Thyroid gland (tissue), 4 donors: ENCODE data around the gene KMO. TPM values are rescaled to one million over a fixed set of nuclear protein-coding genes. Genes with fewer than 3 reads are reported as not detected.
A peak's percentile ranks its signal among the peaks of the same experiment; 100 is the strongest.

Source experiments
- DNase-seq, 2 donors: peaks; one replicate each; pipeline ENCODE4 v3.0.0-alpha.2; 2019
- H3K27ac ChIP-seq, 3 donors: fragments of 200-600 bp; sonication (generic); 1 replicate in 2 of 3; 2 replicates in 1 of 3; pipeline ENCODE4 v1.5.1; 2016 to 2019; ENCODE audit warnings: mild to moderate bottlenecking in 1 of 3, moderate library complexity in 1 of 3
- H3K27me3 ChIP-seq: fragments of 200-600 bp; sonication (generic); one replicate; pipeline ENCODE4 v1.5.1; 2019
- H3K36me3 ChIP-seq, 2 donors: fragments of 200-600 bp; sonication (generic); one replicate each; pipeline ENCODE4 v1.5.1; 2016 to 2019
- H3K4me1 ChIP-seq, 2 donors: fragments of 200-600 bp; sonication (generic); one replicate each; pipeline ENCODE4 v1.5.1; 2017 to 2019
- H3K4me3 ChIP-seq, 3 donors: fragments of 200-600 bp; sonication (generic); replicated peaks in 1 of 3; 1 replicate in 2 of 3; 2 replicates in 1 of 3; pipeline ENCODE4 v1.5.1; 2016; ENCODE audit warnings: mild to moderate bottlenecking in 1 of 3
- H3K9me3 ChIP-seq: fragments of 200-600 bp; sonication (generic); one replicate; pipeline ENCODE4 v1.5.1; 2017
- CTCF ChIP-seq, 6 experiments: fragments of 200-600 bp in 3 of 6; fragments of 450-650 bp in 3 of 6; sonication (generic) in 3 of 6; IDR thresholded peaks; one replicate each; pipeline ENCODE4 v1.5.1; 2016 to 2019; ENCODE audit warnings: antibody characterized with exemption in 6 of 6, mild to moderate bottlenecking in 2 of 6, inconsistent platforms in 1 of 6, moderate library complexity in 1 of 6
- POLR2A ChIP-seq, 2 donors: fragments of 450-650 bp; IDR thresholded peaks; one replicate each; pipeline ENCODE4 v1.6.1; 2017; ENCODE audit warnings: antibody characterized with exemption in 2 of 2, mild to moderate bottlenecking in 2 of 2, moderate library complexity in 1 of 2
- WGBS, 2 donors: methylation state at CpG; one replicate each; pipeline ENCODE4 v1.1.5; 2017; 5-methylcytosine and 5-hydroxymethylcytosine counted together
- intact Hi-C: fragments of 100-400 bp; cut with DNase I; formaldehyde crosslinking; loops from one replicate; pipeline ENCODE4 v1.15.1; 2023
- total RNA-seq, 4 donors: library from RNA; depleted of rRNA; stranded (reverse); fragments of >200 nt; gene quantifications; one replicate each; pipeline ENCODE4 v1.2.3, GENCODE V29; 2016

KMO gene
- total RNA-seq = 1 to 10 TPM in 1 of 4 donors, under 1 TPM in 2, not detected in 1; 0.27 to 2.3 (median 0.39) TPM

GRCh38 chr1:241532162-241532531 lies at the start of gene KMO:
Gene KMO (plus strand): TSS chr1:241532378. CDS start chr1:241532445, 67 bp downstream.
- no peaks in the 10 kb centered on the region for H3K9me3 ChIP-seq
- intact Hi-C loops = loop anchor here (5.0 kb wide), 1 partner anchor 110 kb away; the partner anchor contains the start of genes CHML and OPN3
- WGBS, 2 donors = 2 to 3% methylated on average over 1 of the region's 1 CpG
- H3K4me3 ChIP-seq = peak within 1 kb of the TSS in 2 of 3 donors; percentile 23 to 41
- no peaks in the 10 kb centered on the region for H3K36me3 ChIP-seq
- H3K27ac ChIP-seq = no peak within 1 kb of the TSS
- no peaks in the 10 kb centered on the region for H3K4me1 ChIP-seq
- no peaks in the 10 kb centered on the region for H3K27me3 ChIP-seq
- TF ChIP-seq POLR2A (IDR thresholded peaks at IDR 0.05) = no peak
- no peak for TF ChIP-seq CTCF (IDR thresholded peaks at IDR 0.05)
- no peak for DNase-seq

DNA sequence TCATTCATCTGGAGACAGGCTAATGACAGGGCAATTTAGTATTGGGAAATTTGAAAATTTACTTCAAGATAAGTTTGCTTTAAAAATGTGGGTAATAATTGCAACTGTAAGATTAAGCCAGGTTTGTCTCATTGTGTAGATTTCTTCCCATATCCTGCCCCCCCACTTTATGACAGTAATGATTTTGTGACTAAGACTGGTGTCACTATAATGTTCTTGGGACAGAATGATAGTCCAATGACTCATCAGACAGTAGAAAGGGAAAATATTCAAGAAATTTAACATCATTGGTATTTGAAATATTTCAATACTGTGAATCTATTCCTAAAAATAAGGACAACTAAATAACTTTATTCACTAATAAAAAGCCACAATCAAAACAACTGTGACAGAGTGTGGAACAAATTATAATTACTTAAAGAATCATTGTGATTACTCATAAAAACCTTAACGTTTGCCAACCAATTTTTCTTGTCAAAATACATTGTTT lies 49.4 kb upstream of the KMO start:
- no peaks in the 10 kb centered on the region for H3K27me3 ChIP-seq
- DNase-seq = no peak
- TF ChIP-seq POLR2A (IDR thresholded peaks at IDR 0.05) = no peak
- TF ChIP-seq CTCF (IDR thresholded peaks at IDR 0.05) = no peak
- H3K4me1 ChIP-seq = no peaks in the 10 kb centered on the region
- H3K36me3 ChIP-seq = no peaks in the 10 kb centered on the region
- no peak overlapping the region for H3K27ac ChIP-seq
- H3K9me3 ChIP-seq = no peaks in the 10 kb centered on the region
- no peak overlapping the region for H3K4me3 ChIP-seq
- WGBS, 2 donors = 74 to 76% methylated on average over 1 of the region's 1 CpG
- intact Hi-C loops = no loop called here

- intact Hi-C loops = no loop called here
- Histone ChIP-seq H3K4me3 (no peak overlapping the region), H3K9me3 (no peaks in the 10 kb centered on the region), H3K36me3 (no peaks in the 10 kb centered on the region), H3K27me3 (no peaks in the 10 kb centered on the region), H3K27ac (no peak overlapping the region), H3K4me1 (no peaks in the 10 kb centered on the region)
- no peak for DNase-seq
- 90 to 97% methylated on average over 3 of the region's 3 CpGs for WGBS, 2 donors
- no peak for TF ChIP-seq POLR2A (IDR thresholded peaks at IDR 0.05)
Measured at GRCh38 chr1:241485145-241485544, 47.0 kb upstream of the KMO start.

DNA sequence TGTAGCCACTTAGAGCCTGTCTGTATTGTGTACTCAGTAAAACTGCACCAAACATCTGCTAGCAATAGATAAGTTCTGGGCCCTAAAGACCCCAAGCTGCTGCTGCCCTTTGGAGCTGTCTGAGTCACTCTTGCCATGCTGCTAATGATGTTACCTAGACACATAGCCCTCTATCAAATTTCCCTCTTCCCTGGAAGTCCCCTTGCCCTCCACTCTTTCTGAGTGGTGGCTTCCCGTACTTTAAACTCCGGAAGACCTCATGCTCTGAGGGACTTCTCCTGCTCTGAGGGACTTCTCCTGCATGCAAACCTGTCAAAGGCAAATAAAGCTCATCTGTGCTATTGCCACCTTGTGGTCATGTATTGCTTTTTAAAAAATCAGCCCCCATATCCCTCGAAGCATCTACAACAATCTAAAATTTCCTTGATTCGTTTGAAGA lies 46.6 kb upstream of the KMO start:
- no peaks in the 10 kb centered on the region for H3K9me3 ChIP-seq
- WGBS, 2 donors = 82 to 90% methylated on average over 4 of the region's 4 CpGs
- TF ChIP-seq CTCF (IDR thresholded peaks at IDR 0.05) = peak in 1 of 6 experiments; percentile 5
- no peak for TF ChIP-seq POLR2A (IDR thresholded peaks at IDR 0.05)
- intact Hi-C loops = no loop called here
- no peaks in the 10 kb centered on the region for H3K27me3 ChIP-seq
- no peaks in the 10 kb centered on the region for H3K4me1 ChIP-seq
- H3K27ac ChIP-seq = no peak overlapping the region
- no peak overlapping the region for H3K4me3 ChIP-seq
- no peaks in the 10 kb centered on the region for H3K36me3 ChIP-seq
- DNase-seq = no peak

- H3K27ac ChIP-seq = no peak overlapping the region
- no peak for TF ChIP-seq POLR2A (IDR thresholded peaks at IDR 0.05)
- TF ChIP-seq CTCF (IDR thresholded peaks at IDR 0.05) = no peak
- H3K27me3 ChIP-seq = no peaks in the 10 kb centered on the region
Measured at GRCh38 chr1:241488739-241489138, 43.4 kb upstream of the KMO start.

More at GRCh38 chr1:241488739-241489138, 43.4 kb upstream of the KMO start:
- intact Hi-C loops = no loop called here
- WGBS, 2 donors = 91 to 100% methylated on average over 1 of the region's 1 CpG
- no peak for DNase-seq
- Histone ChIP-seq H3K36me3 (no peaks in the 10 kb centered on the region), H3K4me3 (no peak overlapping the region), H3K9me3 (no peaks in the 10 kb centered on the region), H3K4me1 (no peaks in the 10 kb centered on the region)
